Mucosa of descending colon (tissue), 3 donors: ENCODE data around the gene CNOT3. TPM values are rescaled to one million over a fixed set of nuclear protein-coding genes. Genes with fewer than 3 reads are reported as not detected.
A peak's percentile ranks its signal among the peaks of the same experiment; 100 is the strongest.
"Not testable (repeated sequence)": the region's sequence is repeated elsewhere in the genome, so short reads cannot be mapped to it uniquely, and the experiment has no call there.

ENCODE experiments used
- ATAC-seq: fragments of 200-7000 bp; cut with Tn5 transposase; one replicate; pipeline ENCODE4 v1.9.1; 2020; ENCODE audit warnings: mild to moderate bottlenecking, moderate library complexity
- DNase-seq, 3 donors: peaks; one replicate each; pipeline ENCODE4 v3.0.0-alpha.2; 2020
- H3K36me3 ChIP-seq: fragments of 200-600 bp; one replicate; pipeline ENCODE4 v1.8.0; 2021; ENCODE audit warnings: low read depth, mild to moderate bottlenecking
- H3K4me1 ChIP-seq: fragments of 200-600 bp; one replicate; pipeline ENCODE4 v1.8.0; 2021; ENCODE audit warnings: low read depth, mild to moderate bottlenecking
- H3K4me3 ChIP-seq: fragments of 200-600 bp; one replicate; pipeline ENCODE4 v1.8.0; 2021; ENCODE audit warnings: mild to moderate bottlenecking
- H3K9me3 ChIP-seq: fragments of 200-600 bp; one replicate; pipeline ENCODE4 v1.8.0; 2021; ENCODE audit warnings: mild to moderate bottlenecking
- intact Hi-C, 2 donors: fragments of 100-400 bp; cut with DNase I in 1 of 2; cut with micrococcal nuclease in 1 of 2; formaldehyde crosslinking; loops; one replicate each; pipeline versions ENCODE4 v1.11.0 to v1.11.1; 2022; cut with DNase I, micrococcal nuclease
- total RNA-seq, 3 donors: library from RNA; stranded (reverse); fragmentation: NEBNext Ultra II Directional in 2 of 3; extraction: Animal tissue kit (Norgen Biotek cat#: 25700) in 2 of 3; gene quantifications; one replicate each; pipeline versions ENCODE4 v1.2.1 to v1.2.4, GENCODE V29; 2021 to 2023
- TF ChIP-seq, protein P1 (sequence below): fragments of 200-600 bp; IDR thresholded peaks from one replicate; pipeline ENCODE4 v1.8.0; 2022; ENCODE audit warnings: antibody characterized with exemption, mild to moderate bottlenecking
- donor health status: DM: no; HTN: no; CAD: no; lungs with moderate emphysema.
- donor health status: DM: no; HTN: no; CAD: no.
- donor health status: DM: no; HTN: yes; CAD: no.

CNOT3 gene
- total RNA-seq, 3 donors from 2014 or later: 42.4 to 47.9 (median 43.7) TPM

DNA sequence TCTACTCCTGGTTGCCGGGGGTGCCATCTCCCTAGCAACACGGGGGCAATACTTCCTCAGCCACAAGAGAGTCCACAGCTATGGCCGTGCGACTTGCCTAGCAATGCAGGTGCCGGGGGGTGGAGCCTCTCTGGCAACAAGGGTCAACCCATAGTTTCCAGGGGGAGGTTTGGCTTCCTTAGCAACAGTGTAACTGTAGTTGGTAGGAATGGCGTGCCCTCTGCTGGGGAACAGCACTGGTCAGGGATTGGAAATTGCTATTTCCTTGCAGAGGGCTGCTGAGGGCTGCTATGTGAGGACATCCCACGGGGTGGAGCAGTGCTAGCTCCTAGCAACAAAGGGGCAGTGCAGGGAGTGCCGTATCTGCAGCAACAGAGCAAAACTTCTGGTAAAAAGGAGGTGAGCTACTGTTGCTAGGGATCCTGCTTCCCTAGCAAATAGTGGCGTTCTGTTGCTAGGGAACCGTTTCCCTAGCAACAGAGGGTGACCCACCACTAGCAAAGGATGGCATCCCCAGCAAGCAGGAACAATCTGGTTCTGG is 42.4 kb downstream of the CNOT3 start:
- no peaks in the 10 kb centered on the region for H3K9me3 ChIP-seq
- ATAC-seq: peak; percentile 97
- H3K4me1 ChIP-seq: peaks cover 8% of the 10 kb centered on the region
- intact Hi-C loops: no loop called here
- DNase-seq: peak; percentile 74 to 83 (median 78)
- H3K4me3 ChIP-seq: no peak overlapping the region
- TF ChIP-seq, protein P1, sequence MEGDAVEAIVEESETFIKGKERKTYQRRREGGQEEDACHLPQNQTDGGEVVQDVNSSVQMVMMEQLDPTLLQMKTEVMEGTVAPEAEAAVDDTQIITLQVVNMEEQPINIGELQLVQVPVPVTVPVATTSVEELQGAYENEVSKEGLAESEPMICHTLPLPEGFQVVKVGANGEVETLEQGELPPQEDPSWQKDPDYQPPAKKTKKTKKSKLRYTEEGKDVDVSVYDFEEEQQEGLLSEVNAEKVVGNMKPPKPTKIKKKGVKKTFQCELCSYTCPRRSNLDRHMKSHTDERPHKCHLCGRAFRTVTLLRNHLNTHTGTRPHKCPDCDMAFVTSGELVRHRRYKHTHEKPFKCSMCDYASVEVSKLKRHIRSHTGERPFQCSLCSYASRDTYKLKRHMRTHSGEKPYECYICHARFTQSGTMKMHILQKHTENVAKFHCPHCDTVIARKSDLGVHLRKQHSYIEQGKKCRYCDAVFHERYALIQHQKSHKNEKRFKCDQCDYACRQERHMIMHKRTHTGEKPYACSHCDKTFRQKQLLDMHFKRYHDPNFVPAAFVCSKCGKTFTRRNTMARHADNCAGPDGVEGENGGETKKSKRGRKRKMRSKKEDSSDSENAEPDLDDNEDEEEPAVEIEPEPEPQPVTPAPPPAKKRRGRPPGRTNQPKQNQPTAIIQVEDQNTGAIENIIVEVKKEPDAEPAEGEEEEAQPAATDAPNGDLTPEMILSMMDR: peak; percentile 24
- no peaks in the 10 kb centered on the region for H3K36me3 ChIP-seq

DNA sequence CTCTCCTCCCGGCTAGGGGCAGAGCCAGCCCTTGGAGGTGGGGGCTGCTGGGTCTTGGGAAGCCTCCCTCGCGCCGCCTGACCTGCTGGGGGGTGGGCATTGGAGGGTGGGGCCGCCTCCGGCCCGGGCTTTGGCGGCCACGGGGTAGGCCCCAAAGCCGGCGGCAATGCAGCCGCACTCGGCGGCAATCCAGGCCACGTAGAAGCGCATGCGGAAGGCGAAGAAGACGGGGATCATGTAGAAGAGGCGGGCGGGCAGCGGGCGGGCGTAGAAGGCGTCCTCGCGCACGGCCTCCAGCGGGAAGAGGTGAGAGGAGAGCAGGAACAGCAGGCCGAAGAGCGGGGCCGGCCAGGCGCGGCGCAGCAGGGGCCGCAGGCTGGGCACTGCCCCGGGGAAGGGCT is 43.1 kb downstream of the CNOT3 start:
- Histone ChIP-seq H3K4me3 (no peak overlapping the region), H3K4me1 (peaks cover 8% of the 10 kb centered on the region), H3K9me3 (no peaks in the 10 kb centered on the region), H3K36me3 (no peaks in the 10 kb centered on the region)
- TF ChIP-seq, protein P1: no peak
- peak in 2 of 3 donors; percentile 37 to 53 for DNase-seq
- no peak for ATAC-seq
- intact Hi-C loops: no loop called here

DNA sequence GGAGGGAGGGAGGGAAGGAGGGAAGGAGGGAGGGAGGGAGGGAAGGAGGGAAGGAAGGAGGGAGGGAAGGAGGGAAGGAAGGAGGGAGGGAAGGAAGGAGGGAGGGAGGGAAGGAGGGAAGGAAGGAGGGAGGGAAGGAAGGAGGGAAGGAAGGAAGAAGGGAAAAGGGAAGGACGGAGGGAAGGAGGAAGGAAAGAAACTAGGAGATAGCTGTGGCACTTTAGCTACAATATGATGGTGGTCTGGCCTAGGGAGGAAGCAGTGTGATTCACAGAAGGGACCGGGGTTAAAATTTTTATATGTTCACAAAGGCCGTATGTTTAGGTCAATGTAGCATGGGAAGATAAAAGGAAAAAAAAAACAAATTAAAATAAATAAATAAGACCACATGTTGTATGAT is 44.3 kb downstream of the CNOT3 start:
- H3K36me3 ChIP-seq, ATAC-seq, H3K4me3 ChIP-seq, DNase-seq, H3K9me3 ChIP-seq, intact Hi-C loops: not testable (repeated sequence)
- peaks cover 12% of the 10 kb centered on the region for H3K4me1 ChIP-seq

DNA sequence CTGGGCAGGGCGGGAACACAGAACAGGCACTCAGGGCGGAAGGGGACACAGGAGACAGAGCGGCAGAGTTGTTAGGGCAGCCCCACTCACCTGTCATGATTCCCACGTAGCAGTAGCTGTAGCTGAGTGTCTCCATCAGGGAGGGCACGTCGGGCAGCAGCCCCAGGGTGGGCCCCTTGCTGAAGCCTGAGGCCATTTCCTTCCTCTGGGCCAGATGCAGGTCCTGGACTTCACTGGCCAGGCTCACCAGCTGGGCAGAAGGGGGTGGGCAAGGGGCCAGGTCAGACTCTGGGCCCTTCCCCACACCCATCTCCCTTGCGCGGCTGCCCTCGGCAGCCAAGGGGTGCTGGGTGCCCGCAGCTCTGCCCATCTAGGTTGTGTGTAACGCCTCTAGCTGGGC is 45.9 kb downstream of the CNOT3 start:
- ATAC-seq: no peak
- TF ChIP-seq, protein P1: no peak
- peaks cover 25% of the 10 kb centered on the region for H3K4me1 ChIP-seq
- no peak overlapping the region for H3K4me3 ChIP-seq
- no peaks in the 10 kb centered on the region for H3K36me3 ChIP-seq
- no peaks in the 10 kb centered on the region for H3K9me3 ChIP-seq
- intact Hi-C loops: no loop called here
- DNase-seq: peak in 1 of 3 donors; percentile 36

DNA sequence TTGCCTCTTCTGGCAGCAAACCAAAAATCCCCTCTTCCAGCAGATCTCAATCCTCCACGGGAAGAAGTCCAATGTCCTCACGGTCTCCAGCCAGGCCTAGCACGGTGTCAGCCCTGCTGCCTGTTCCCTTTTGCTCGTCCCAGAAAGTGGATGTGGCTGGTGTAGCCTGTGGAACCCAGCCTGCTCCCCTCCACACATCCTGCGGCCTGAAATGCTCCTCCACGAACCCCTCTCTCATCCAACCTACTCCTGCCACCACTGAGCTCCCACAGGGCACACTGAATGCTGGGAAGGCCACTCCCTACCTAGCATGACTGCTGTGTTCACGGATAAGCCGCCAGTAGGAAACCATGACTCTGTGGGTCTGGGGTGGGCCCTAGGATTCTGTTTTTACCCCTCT is 48.8 kb downstream of the CNOT3 start:
- no peaks in the 10 kb centered on the region for H3K9me3 ChIP-seq
- intact Hi-C loops: no loop called here
- peaks cover 22% of the 10 kb centered on the region for H3K4me1 ChIP-seq
- no peak overlapping the region for H3K4me3 ChIP-seq
- TF ChIP-seq, protein P1: no peak
- ATAC-seq: no peak
- DNase-seq: peak in 2 of 3 donors; percentile 24 to 50
- peaks cover 15% of the 10 kb centered on the region for H3K36me3 ChIP-seq

DNA sequence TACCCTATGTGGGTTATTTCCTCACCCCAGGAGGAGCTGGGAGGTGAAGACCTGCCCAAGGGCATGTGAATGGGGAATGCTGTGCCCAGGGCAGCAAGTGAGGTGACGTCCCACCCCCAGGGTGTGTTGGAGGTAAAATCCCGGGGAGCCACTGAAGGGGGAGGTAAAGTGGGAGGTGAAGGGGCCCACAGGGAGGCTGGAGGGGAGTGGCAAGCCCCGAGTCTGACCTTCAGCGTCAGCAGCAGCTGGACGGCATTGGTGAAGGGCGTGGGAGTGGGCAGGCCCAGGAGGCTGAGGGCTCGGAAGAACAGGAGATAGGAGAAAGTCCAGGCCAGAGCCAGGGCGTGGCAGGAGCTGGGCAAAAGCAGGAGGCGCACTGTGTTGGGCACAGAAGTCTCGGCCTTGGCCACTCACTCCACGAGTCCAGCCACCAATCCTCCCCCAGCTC is 49.4 kb downstream of the CNOT3 start:
- Histone ChIP-seq H3K36me3 (peaks cover 15% of the 10 kb centered on the region), H3K4me3 (no peak overlapping the region), H3K9me3 (no peaks in the 10 kb centered on the region), H3K4me1 (peaks cover 27% of the 10 kb centered on the region)
- TF ChIP-seq, protein P1: no peak
- ATAC-seq: peak; percentile 3
- intact Hi-C loops: no loop called here
- DNase-seq: peak; percentile 90 to 91 (median 90)
